HAP-1 (cell line): ENCODE measurements around the gene DYRK1A.

Experiments used
- DNase-seq, 2 experiments: peaks; one replicate each; pipeline ENCODE4 v3.0.0-alpha.2; 2016 to 2020; ENCODE audit warnings: low spot score in 2 of 2
- H3K27me3 ChIP-seq: fragments of 250-450 bp; sonication (Bioruptor Pico); 2 replicates; pipeline ENCODE4 v1.5.1; 2020; ENCODE audit warnings: low read depth, mild to moderate bottlenecking, moderate library complexity
- H3K36me3 ChIP-seq: fragments of 250-450 bp; sonication (Bioruptor Pico); replicated peaks from 2 replicates; pipeline ENCODE4 v1.5.1; 2020; ENCODE audit warnings: mild to moderate bottlenecking
- H3K4me1 ChIP-seq: fragments of 250-450 bp; sonication (Bioruptor Pico); 2 replicates; pipeline ENCODE4 v1.5.1; 2020; ENCODE audit warnings: mild to moderate bottlenecking
- H3K4me3 ChIP-seq: fragments of 250-450 bp; sonication (Bioruptor Pico); 2 replicates; pipeline ENCODE4 v1.5.1; 2020; ENCODE audit warnings: mild to moderate bottlenecking, moderate library complexity
- H3K9me3 ChIP-seq: fragments of 250-450 bp; sonication (Bioruptor Pico); 2 replicates; pipeline ENCODE4 v1.5.1; 2020; ENCODE audit warnings: mild to moderate bottlenecking, moderate library complexity
- in situ Hi-C: fragments of 300-500 bp; cut with MboI; formaldehyde crosslinking; loops from 3 replicates; pipeline ENCODE4 v1.14.3; 2020; ENCODE audit warnings: low sequenced_read_pairs, inconsistent platforms, mixed read lengths

DYRK1A gene

GRCh38 chr21:37550618-37551330 is 184.2 kb downstream of the DYRK1A start:
- H3K4me3 ChIP-seq: no peak overlapping the region
- H3K36me3 ChIP-seq: no peaks in the 10 kb centered on the region
- no peaks in the 10 kb centered on the region for H3K9me3 ChIP-seq
- no peaks in the 10 kb centered on the region for H3K27me3 ChIP-seq
- peaks cover 25% of the 10 kb centered on the region for H3K4me1 ChIP-seq
- in situ Hi-C loops: no loop called here
- no peak for DNase-seq

- Histone ChIP-seq H3K36me3 (no peaks in the 10 kb centered on the region), H3K9me3 (no peaks in the 10 kb centered on the region), H3K27me3 (no peaks in the 10 kb centered on the region), H3K4me3 (no peak overlapping the region), H3K4me1 (peaks cover 25% of the 10 kb centered on the region)
- DNase-seq: peak in 1 of 2 experiments; percentile 54
- in situ Hi-C loops: no loop called here
Observed at GRCh38 chr21:37551331-37551992, 184.9 kb downstream of the DYRK1A start.

GRCh38 chr21:37551993-37552355 is 185.4 kb downstream of the DYRK1A start:
- in situ Hi-C loops: no loop called here
- no peaks in the 10 kb centered on the region for H3K27me3 ChIP-seq
- DNase-seq: no peak
- no peaks in the 10 kb centered on the region for H3K9me3 ChIP-seq
- H3K4me1 ChIP-seq: peaks cover 20% of the 10 kb centered on the region
- H3K4me3 ChIP-seq: no peak overlapping the region
- no peaks in the 10 kb centered on the region for H3K36me3 ChIP-seq

GRCh38 chr21:37552496-37553029 is 186.0 kb downstream of the DYRK1A start:
- peaks cover 15% of the 10 kb centered on the region for H3K4me1 ChIP-seq
- DNase-seq: no peak
- no peak overlapping the region for H3K4me3 ChIP-seq

GRCh38 chr21:37553078-37553481 is 186.5 kb downstream of the DYRK1A start:
- H3K4me3 ChIP-seq: no peak overlapping the region
- H3K9me3 ChIP-seq: no peaks in the 10 kb centered on the region
- peaks cover 9% of the 10 kb centered on the region for H3K4me1 ChIP-seq
- no peaks in the 10 kb centered on the region for H3K27me3 ChIP-seq
- no peak for DNase-seq
- in situ Hi-C loops: no loop called here
- H3K36me3 ChIP-seq: no peaks in the 10 kb centered on the region

More at GRCh38 chr21:37552496-37553029, 186.0 kb downstream of the DYRK1A start:
- Histone ChIP-seq H3K36me3 (no peaks in the 10 kb centered on the region), H3K9me3 (no peaks in the 10 kb centered on the region), H3K27me3 (no peaks in the 10 kb centered on the region)
- in situ Hi-C loops: no loop called here

- Histone ChIP-seq H3K9me3 (no peaks in the 10 kb centered on the region), H3K4me3 (no peak overlapping the region), H3K27me3 (no peaks in the 10 kb centered on the region), H3K4me1 (peaks cover 8% of the 10 kb centered on the region), H3K36me3 (no peaks in the 10 kb centered on the region)
- no peak for DNase-seq
- in situ Hi-C loops: no loop called here
Observed at GRCh38 chr21:37554661-37555379, 188.2 kb downstream of the DYRK1A start.

- H3K4me3 ChIP-seq: no peak overlapping the region
- no peaks in the 10 kb centered on the region for H3K36me3 ChIP-seq
- no peaks in the 10 kb centered on the region for H3K27me3 ChIP-seq
- DNase-seq: no peak
- H3K4me1 ChIP-seq: peaks cover 8% of the 10 kb centered on the region
- H3K9me3 ChIP-seq: no peaks in the 10 kb centered on the region
- in situ Hi-C loops: no loop called here
Observed at GRCh38 chr21:37555672-37556261, 189.2 kb downstream of the DYRK1A start.

GRCh38 chr21:37557261-37557950 is 190.8 kb downstream of the DYRK1A start:
- Histone ChIP-seq H3K9me3 (no peaks in the 10 kb centered on the region), H3K36me3 (no peaks in the 10 kb centered on the region), H3K27me3 (no peaks in the 10 kb centered on the region), H3K4me3 (no peak overlapping the region), H3K4me1 (no peaks in the 10 kb centered on the region)
- no peak for DNase-seq
- in situ Hi-C loops: no loop called here

GRCh38 chr21:37558676-37559211 is 192.2 kb downstream of the DYRK1A start:
- 0 out of 2 replicates have a peak, but pooled peaks cover 4% of the 10 kb centered on the region for H3K4me1 ChIP-seq
- no peak overlapping the region for H3K4me3 ChIP-seq
- no peaks in the 10 kb centered on the region for H3K36me3 ChIP-seq
- H3K9me3 ChIP-seq: no peaks in the 10 kb centered on the region
- DNase-seq: no peak
- H3K27me3 ChIP-seq: no peaks in the 10 kb centered on the region
- in situ Hi-C loops: no loop called here

- Histone ChIP-seq H3K4me1 (peaks cover 6% of the 10 kb centered on the region), H3K27me3 (no peaks in the 10 kb centered on the region), H3K9me3 (peaks cover 3% of the 10 kb centered on the region; the same call in 1 of the 2 replicates), H3K36me3 (no peaks in the 10 kb centered on the region), H3K4me3 (no peak overlapping the region)
- no peak for DNase-seq
- in situ Hi-C loops: no loop called here
Observed at GRCh38 chr21:37560385-37560784, 193.8 kb downstream of the DYRK1A start.

- H3K27me3 ChIP-seq: no peaks in the 10 kb centered on the region
- peaks cover 6% of the 10 kb centered on the region for H3K4me1 ChIP-seq
- H3K36me3 ChIP-seq: no peaks in the 10 kb centered on the region
- no peak for DNase-seq
- H3K4me3 ChIP-seq: no peak overlapping the region
- H3K9me3 ChIP-seq: peaks cover 3% of the 10 kb centered on the region; the same call in 1 of the 2 replicates
- in situ Hi-C loops: no loop called here
Observed at GRCh38 chr21:37561506-37561905, 194.9 kb downstream of the DYRK1A start.

- H3K4me3 ChIP-seq: no peak overlapping the region
- H3K27me3 ChIP-seq: no peaks in the 10 kb centered on the region
- in situ Hi-C loops: no loop called here
- H3K4me1 ChIP-seq: peaks cover 6% of the 10 kb centered on the region
- no peak for DNase-seq
- no peaks in the 10 kb centered on the region for H3K36me3 ChIP-seq
- H3K9me3 ChIP-seq: peaks cover 3% of the 10 kb centered on the region; the same call in 1 of the 2 replicates
Observed at GRCh38 chr21:37561941-37562919, 195.7 kb downstream of the DYRK1A start.
